ENCODE data around the gene TAF10.

Gene TAF10

GRCh38 chr11:6623391-6624363 is 11.7 kb upstream of the TAF10 start:
- no peak for DNase-seq

GRCh38 chr11:6622261-6623171 is 10.5 kb upstream of the TAF10 start:
- DNase-seq, result no peak

DNA sequence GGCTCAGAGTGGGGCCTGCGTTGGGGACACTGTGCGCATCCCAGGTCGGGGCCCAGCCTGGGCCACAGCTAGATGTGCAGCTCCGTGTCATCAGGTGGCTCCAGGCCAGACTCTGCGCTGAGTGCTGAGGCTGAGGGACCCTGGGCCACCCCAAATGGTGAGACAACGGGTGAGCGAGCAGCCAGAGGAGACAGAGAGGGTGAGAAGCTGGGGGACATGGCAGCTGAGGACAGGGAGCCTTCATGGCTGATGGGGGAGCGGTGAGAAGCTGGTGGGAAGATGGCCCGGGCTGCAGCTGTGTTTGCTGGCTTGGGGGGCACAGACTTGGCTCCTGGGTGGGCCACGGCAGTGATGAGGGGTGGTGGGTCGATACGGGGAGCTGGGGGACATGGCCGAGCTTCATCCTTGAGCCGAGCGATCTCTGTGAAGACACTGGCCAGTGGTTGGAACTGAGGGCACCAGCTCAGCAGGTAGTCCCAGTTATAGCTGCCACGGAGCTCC is 9.7 kb upstream of the TAF10 start:
- DNase-seq, result no peak

GRCh38 chr11:6620636-6621035 is 8.6 kb upstream of the TAF10 start:
- no peak for DNase-seq

DNA sequence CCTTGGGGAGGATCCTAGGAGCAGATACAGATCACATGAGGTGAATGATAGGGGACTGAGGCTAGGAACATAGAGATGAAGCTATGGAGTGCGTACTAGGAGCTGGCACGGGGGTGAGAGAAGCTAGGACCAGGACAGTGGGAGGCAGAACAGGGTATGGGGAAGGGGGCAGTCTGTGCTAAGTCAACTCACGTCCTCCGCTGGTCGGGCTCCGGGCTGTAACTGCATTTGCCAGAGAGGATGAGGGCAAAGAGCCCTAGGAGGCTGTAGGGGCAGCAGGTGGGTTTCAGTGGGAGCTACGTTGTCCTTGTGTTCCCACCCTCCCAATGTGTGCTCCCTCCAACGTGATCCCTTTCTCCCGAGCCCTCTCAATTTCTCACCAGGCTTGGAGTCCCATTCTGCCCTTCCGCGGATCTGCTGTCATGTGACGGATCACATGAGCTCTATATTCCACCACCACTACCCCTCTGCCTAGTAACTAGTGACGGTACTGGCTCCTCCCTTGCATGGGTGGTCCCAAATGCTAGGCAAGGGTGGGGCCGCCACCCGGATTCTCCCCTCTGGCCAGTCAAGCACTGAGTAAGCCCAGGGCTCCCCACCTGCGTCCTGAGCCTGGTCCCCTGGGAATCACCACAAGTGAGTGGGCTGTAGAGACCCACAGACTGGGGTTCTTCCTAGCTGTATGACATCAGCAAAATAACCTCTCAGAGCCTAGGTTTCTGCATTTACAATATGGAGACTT is 7.2 kb upstream of the TAF10 start, which contains the start of gene TPP1:
Gene TPP1, minus strand, starts transcription at position 419 of the 742 bp plus-strand sequence. Its CDS starts 22 bp downstream, at position 397.
- DNase-seq, result peak; percentile 96

- DNase-seq, result no peak
Observed at GRCh38 chr11:6618117-6619003, 6.3 kb upstream of the TAF10 start.

GRCh38 chr11:6617315-6617781 is 5.3 kb upstream of the TAF10 start:
- no peak for DNase-seq

- no peak for DNase-seq
Observed at GRCh38 chr11:6616596-6617250, 4.7 kb upstream of the TAF10 start.

GRCh38 chr11:6615882-6616585 is 4.0 kb upstream of the TAF10 start:
- DNase-seq, result no peak

DNA sequence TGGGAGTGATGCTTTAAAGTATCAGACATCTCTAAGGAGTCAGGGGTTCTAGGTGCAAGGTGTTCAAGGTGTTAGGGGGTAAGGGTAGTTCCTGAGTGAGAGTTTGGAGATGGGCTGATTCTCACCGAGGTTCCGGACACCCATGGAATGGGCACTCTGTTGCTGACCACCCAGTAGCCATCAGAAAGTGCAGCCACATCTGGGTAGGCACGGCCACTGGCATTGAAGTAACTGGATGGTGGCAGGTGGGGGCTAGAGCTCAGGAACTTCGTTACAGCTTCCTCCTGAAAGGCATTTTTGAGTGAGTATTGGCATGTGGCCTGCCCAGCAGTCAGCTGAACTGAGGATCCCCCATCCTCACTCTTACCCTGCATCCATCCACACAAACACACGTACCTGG is 3.0 kb upstream of the TAF10 start:
- DNase-seq, result no peak

DNA sequence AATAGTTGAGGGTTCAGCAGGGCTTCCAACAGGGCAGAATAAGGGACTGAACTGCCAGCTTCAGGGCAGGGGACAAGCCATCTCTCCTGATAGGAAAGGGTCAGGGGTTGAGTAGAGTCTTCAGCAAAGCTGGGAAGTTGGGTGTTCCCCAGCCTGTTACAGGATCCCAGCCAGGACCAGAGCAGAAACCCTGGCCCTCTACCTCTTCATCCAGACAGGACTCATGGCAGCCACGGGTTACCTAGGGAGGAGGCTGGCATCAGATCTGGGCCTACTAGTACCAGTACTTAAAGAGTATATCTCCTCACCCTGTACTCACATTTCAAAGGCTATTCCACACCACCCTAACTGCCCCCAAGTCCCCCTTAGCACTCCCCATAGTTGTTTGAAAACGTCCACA is 2.4 kb upstream of the TAF10 start:
- no peak for DNase-seq

DNA sequence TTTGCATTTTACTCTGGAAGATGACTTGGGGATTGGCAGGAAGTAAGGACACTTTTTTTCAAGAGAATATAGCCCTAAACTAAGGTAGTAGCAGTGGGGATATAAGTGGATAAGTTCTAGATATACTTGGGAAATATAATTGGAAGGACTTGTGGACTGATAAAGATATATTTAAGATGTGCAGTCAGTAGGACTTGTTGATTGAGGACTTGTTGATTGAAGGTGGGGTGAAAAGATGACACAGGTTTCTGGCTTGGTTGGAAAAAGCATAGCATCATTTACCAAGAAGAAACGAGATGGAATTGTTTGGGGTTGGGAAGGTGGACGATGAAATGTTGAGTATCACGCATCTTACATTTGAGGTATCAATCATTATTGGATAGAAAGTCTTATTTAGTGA is 1.5 kb upstream of the TAF10 start:
- DNase-seq, result no peak

DNA sequence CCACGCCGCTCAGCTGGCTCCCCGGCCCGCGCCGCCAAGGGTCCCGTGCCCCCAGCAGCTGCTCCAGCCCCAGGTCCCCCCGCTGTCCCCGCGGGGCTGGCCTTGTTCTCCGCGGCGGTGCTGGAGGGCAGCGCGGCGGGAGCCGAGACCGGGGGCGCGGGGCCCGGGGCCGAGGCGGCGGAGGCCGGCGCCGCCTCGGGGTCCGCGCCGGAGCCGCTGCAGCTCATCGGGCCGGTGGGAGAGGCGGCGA is 128 bp downstream of the TAF10 start:
- no peak for DNase-seq

GRCh38 chr11:6611092-6611962 is 689 bp downstream of the TAF10 start:
- DNase-seq, result no peak

DNA sequence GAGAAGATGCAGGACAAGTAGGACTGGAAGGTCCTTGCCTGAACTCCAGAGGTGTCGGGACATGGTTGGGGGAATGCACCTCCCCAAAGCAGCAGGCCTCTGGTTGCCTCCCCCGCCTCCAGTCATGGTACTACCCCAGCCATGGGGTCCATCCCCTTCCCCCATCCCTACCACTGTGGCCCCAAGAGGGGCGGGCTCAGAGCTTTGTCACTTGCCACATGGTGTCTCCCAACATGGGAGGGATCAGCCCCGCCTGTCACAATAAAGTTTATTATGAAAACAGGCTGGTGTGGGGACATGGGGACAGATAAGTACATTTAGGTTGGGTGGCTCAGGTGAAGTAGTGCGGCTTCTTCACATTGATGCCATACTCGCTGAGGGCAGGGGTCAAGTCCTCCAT is 1.4 kb downstream of the TAF10 start:
- DNase-seq, result no peak

DNA sequence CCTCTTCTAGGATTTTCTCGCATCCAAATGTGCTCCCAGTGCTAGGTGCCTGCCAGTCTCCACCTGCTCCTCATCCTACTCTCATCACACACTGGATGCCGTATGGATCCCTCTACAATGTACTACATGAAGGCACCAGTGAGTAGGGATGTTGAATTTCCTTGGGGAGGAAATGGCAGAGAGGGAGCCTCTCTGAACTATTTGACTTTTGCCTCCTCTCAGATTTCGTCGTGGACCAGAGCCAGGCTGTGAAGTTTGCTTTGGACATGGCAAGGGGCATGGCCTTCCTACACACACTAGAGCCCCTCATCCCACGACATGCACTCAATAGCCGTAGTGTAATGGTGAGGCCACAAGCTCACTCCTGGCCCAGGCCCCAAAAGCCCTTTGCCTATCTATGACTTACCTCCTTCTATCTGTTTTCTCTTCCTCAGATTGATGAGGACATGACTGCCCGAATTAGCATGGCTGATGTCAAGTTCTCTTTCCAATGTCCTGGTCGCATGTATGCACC is 2.5 kb downstream of the TAF10 start:
- DNase-seq, result no peak

- DNase-seq, result no peak
Observed at GRCh38 chr11:6608726-6609501, 3.1 kb downstream of the TAF10 start.

- no peak for DNase-seq
Observed at GRCh38 chr11:6608011-6608410, 4.0 kb downstream of the TAF10 start.
